Measurements from ENCODE around the gene ARL6IP4. TPM values are rescaled to one million over a fixed set of nuclear protein-coding genes. Genes with fewer than 3 reads are reported as not detected.
A peak's percentile ranks its signal among the peaks of the same experiment; 100 is the strongest.

ARL6IP4 gene
- total and polyA plus RNA-seq, 2 donors from 2014 or later, result 168 to 362 TPM

GRCh38 chr12:122979001-122979907 is 1.2 kb upstream of the ARL6IP4 start:
- no peak for TF ChIP-seq CTCF (IDR thresholded peaks at IDR 0.05; ENCODE audit: borderline replicate concordance, extremely low read depth, insufficient read depth)
- Histone ChIP-seq H3K9ac (ENCODE audit: low read length in 3 of 3) (peak overlapping the region in 2 of 3 donors; percentile 61 to 73), H3K4me1 (ENCODE audit: control insufficient read depth in 2 of 3, insufficient read depth in 2 of 3, low read depth in 1 of 3, low read length in 3 of 3) (peaks cover 2 to 50% (median 24%) of the 10 kb centered on the region in 3 donors), H3K36me3 (ENCODE audit: control insufficient read depth in 2 of 3, insufficient read depth in 3 of 3, low read length in 3 of 3) (peaks cover 0 to 7% (median 3%) of the 10 kb centered on the region in 3 donors), H3K4me3 (ENCODE audit: low read length in 3 of 3) (peak overlapping the region; percentile 61 to 77 (median 67)), H3K27ac (ENCODE audit: low read depth in 2 of 2, low read length in 2 of 2) (no peak overlapping the region), H3K9me3 (ENCODE audit: control insufficient read depth in 2 of 3, insufficient read depth in 1 of 3, low read length in 3 of 3) (no peaks in the 10 kb centered on the region), H3K27me3 (ENCODE audit: control insufficient read depth, insufficient read depth, low read length) (no peaks in the 10 kb centered on the region)
- intact Hi-C loops (cut with DNase I), result no loop called here
- FAIRE-seq, result no peak
- peak in 2 of 5 donors; percentile 53 to 77 for DNase-seq

DNA sequence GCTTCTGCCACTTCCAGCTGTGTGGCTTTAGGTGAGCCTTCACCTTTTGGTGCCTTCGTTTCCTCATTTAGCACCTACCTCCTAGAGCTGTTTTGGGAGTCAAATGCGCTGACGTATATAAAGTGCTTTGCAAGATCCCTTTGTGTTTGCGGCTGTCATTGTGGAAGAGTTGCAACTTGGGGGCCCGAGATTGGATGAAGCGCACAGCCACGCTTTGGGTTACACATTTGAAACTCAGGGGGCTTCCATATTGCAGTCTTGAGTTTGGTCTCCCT is 636 bp upstream of the ARL6IP4 start:
- no peaks in the 10 kb centered on the region for H3K27me3 ChIP-seq (ENCODE audit: control insufficient read depth, insufficient read depth, low read length)
- DNase-seq (no peak), FAIRE-seq (no peak)
- intact Hi-C loops (cut with DNase I), result no loop called here
- peak overlapping the region in 2 of 3 donors; percentile 61 to 73 for H3K9ac ChIP-seq (ENCODE audit: low read length in 3 of 3)
- peak overlapping the region; percentile 61 to 77 (median 67) for H3K4me3 ChIP-seq (ENCODE audit: low read length in 3 of 3)
- TF ChIP-seq CTCF (IDR thresholded peaks at IDR 0.05; ENCODE audit: borderline replicate concordance, extremely low read depth, insufficient read depth), result no peak
- H3K27ac ChIP-seq (ENCODE audit: low read depth in 2 of 2, low read length in 2 of 2), result no peak overlapping the region
- peaks cover 0 to 7% (median 3%) of the 10 kb centered on the region in 3 donors for H3K36me3 ChIP-seq (ENCODE audit: control insufficient read depth in 2 of 3, insufficient read depth in 3 of 3, low read length in 3 of 3)
- no peaks in the 10 kb centered on the region for H3K9me3 ChIP-seq (ENCODE audit: control insufficient read depth in 2 of 3, insufficient read depth in 1 of 3, low read length in 3 of 3)
- peaks cover 3 to 54% (median 24%) of the 10 kb centered on the region in 3 donors for H3K4me1 ChIP-seq (ENCODE audit: control insufficient read depth in 2 of 3, insufficient read depth in 2 of 3, low read depth in 1 of 3, low read length in 3 of 3)

- Histone ChIP-seq H3K9ac (ENCODE audit: low read length in 3 of 3) (peak overlapping the region; percentile 59 to 88 (median 73)), H3K27me3 (ENCODE audit: control insufficient read depth, insufficient read depth, low read length) (no peaks in the 10 kb centered on the region), H3K36me3 (ENCODE audit: control insufficient read depth in 2 of 3, insufficient read depth in 3 of 3, low read length in 3 of 3) (peaks cover 0 to 7% (median 3%) of the 10 kb centered on the region in 3 donors), H3K4me1 (ENCODE audit: control insufficient read depth in 2 of 3, insufficient read depth in 2 of 3, low read depth in 1 of 3, low read length in 3 of 3) (peaks cover 3 to 57% (median 22%) of the 10 kb centered on the region in 3 donors), H3K4me3 (ENCODE audit: low read length in 3 of 3) (peak overlapping the region; percentile 75 to 77 (median 77)), H3K27ac (ENCODE audit: low read depth in 2 of 2, low read length in 2 of 2) (peak overlapping the region; percentile 57 to 69), H3K9me3 (ENCODE audit: control insufficient read depth in 2 of 3, insufficient read depth in 1 of 3, low read length in 3 of 3) (no peaks in the 10 kb centered on the region)
- peak in 2 of 5 donors; percentile 46 to 71 for DNase-seq
- intact Hi-C loops (cut with DNase I), result no loop called here
- FAIRE-seq, result no peak
- TF ChIP-seq CTCF (IDR thresholded peaks at IDR 0.05; ENCODE audit: borderline replicate concordance, extremely low read depth, insufficient read depth), result no peak
Observed at GRCh38 chr12:122981036-122981471, 573 bp downstream of the ARL6IP4 start.
